ENCODE data around the gene DEDD. TPM values are rescaled to one million over a fixed set of nuclear protein-coding genes. Genes with fewer than 3 reads are reported as not detected.

Gene DEDD
- total and polyA plus RNA-seq, 2 of the 13 experiments (the other 11 are each of a cell fraction or from before 2014, with no cell fraction given), result 12.6 to 27.8 TPM

GRCh38 chr1:161139766-161140165 is 7.3 kb upstream of the DEDD start:
- POLR2A ChIA-PET, result interaction anchor here (0.9 kb wide), 1 partner anchor 14 kb away, joined by 4 read pairs; the partner anchor contains the start of gene UFC1
- H3K36me3 ChIP-seq (replicated peaks in 1 of 2; ENCODE audit: control insufficient read depth in 1 of 2, insufficient read depth in 2 of 2, low read length in 2 of 2), result no peaks in the 10 kb centered on the region
- in situ Hi-C loops (cut with HindIII; ENCODE audit: extremely low pct_ligation_motif_present, low pct_unique_long_range_greater_than_20kb) (no loop called here), intact Hi-C loops (cut with micrococcal nuclease; ENCODE audit: unreplicated experiment) (loop anchor here (1.0 to 10.0 kb wide), 3 partner anchors 43 to 145 kb away; no protein-coding TSS in a partner anchor)
- CTCF ChIA-PET (ENCODE audit: low intra/inter-chr PET ratio, low total read pairs), result interaction anchor here (0.8 to 1.3 kb wide), 3 partner anchors 42 to 97 kb away, joined by 3 to 8 read pairs (median 4); partner anchors contain the start of gene KLHDC9
- H3K4me2 ChIP-seq (ENCODE audit: low read depth, low read length), result no peak overlapping the region
- ATAC-seq, result peak; percentile 54
- H3K4me3 ChIP-seq (replicated peaks in 1 of 3; ENCODE audit: insufficient read depth in 1 of 3, low read depth in 2 of 3, low read length in 3 of 3), result no peak overlapping the region
- no peaks in the 10 kb centered on the region for H4K20me1 ChIP-seq (ENCODE audit: insufficient read depth, low read length)
- H3K27me3 ChIP-seq (ENCODE audit: control insufficient read depth in 1 of 2, insufficient read depth in 2 of 2, low read length in 2 of 2), result no peaks in the 10 kb centered on the region
- no peak overlapping the region for H3K27ac ChIP-seq (ENCODE audit: extremely low read length, insufficient read depth, low read length)
- H3K79me2 ChIP-seq (ENCODE audit: insufficient read depth, low read length), result no peaks in the 10 kb centered on the region
- H3K9ac ChIP-seq (ENCODE audit: insufficient read depth, low read depth, low read length), result no peak overlapping the region
- no peak overlapping the region for H2AFZ ChIP-seq (ENCODE audit: low read length)
- peak; percentile 28 for FAIRE-seq
- peak; percentile 56 for DNase-seq (ENCODE audit: low spot score)
- no TSS peak for BruUV-seq (replicated peaks)
- no peaks in the 10 kb centered on the region for H3K9me3 ChIP-seq (ENCODE audit: low read length)
- WGBS (ENCODE audit: low lambda C conversion rate), result 90% methylated on average over 1 of the region's 1 CpG
- no peaks in the 10 kb centered on the region for H3K4me1 ChIP-seq (ENCODE audit: insufficient read depth, low read length)
- TF ChIP-seq FOSL2 (CRISPR knock-in tag; IDR thresholded peaks at IDR 0.05) (no peak), ZNF232 (CRISPR knock-in tag; IDR thresholded peaks at IDR 0.05; ENCODE audit: borderline replicate concordance) (no peak), CTCF (CRISPR knock-in tag; IDR thresholded peaks at IDR 0.05) (peak; percentile 52), NFIC (IDR thresholded peaks at IDR 0.05; ENCODE audit: low read length) (no peak), DMAP1 (CRISPR knock-in tag; IDR thresholded peaks at IDR 0.05) (no peak), ZNF773 (CRISPR knock-in tag; IDR thresholded peaks at IDR 0.05; ENCODE audit: borderline replicate concordance) (no peak), ZNF788 (CRISPR knock-in tag; IDR thresholded peaks at IDR 0.05; ENCODE audit: borderline replicate concordance) (no peak), ZSCAN12 (CRISPR knock-in tag; IDR thresholded peaks at IDR 0.05) (no peak), ZBTB46 (CRISPR knock-in tag; IDR thresholded peaks at IDR 0.05; ENCODE audit: borderline replicate concordance) (no peak), ZNF256 (CRISPR knock-in tag; conservative IDR thresholded peaks at IDR 0.05) (no peak), CEBPG (CRISPR knock-in tag; IDR thresholded peaks at IDR 0.05) (no peak), RFXAP (CRISPR knock-in tag; IDR thresholded peaks at IDR 0.05; ENCODE audit: borderline replicate concordance) (no peak), KDM4B (CRISPR knock-in tag; IDR thresholded peaks at IDR 0.05) (no peak), ZNF12 (CRISPR knock-in tag; IDR thresholded peaks at IDR 0.05) (no peak), ZNF639 (CRISPR knock-in tag; conservative IDR thresholded peaks at IDR 0.05) (no peak), RAD21 (CRISPR knock-in tag; IDR thresholded peaks at IDR 0.05) (0 out of 2 replicates have a peak, but pooled peaks have one; percentile 22), ZNF780A (CRISPR knock-in tag; IDR thresholded peaks at IDR 0.05) (no peak), ZFY (CRISPR knock-in tag; IDR thresholded peaks at IDR 0.05) (no peak)
- TF ChIP-seq, protein P1, sequence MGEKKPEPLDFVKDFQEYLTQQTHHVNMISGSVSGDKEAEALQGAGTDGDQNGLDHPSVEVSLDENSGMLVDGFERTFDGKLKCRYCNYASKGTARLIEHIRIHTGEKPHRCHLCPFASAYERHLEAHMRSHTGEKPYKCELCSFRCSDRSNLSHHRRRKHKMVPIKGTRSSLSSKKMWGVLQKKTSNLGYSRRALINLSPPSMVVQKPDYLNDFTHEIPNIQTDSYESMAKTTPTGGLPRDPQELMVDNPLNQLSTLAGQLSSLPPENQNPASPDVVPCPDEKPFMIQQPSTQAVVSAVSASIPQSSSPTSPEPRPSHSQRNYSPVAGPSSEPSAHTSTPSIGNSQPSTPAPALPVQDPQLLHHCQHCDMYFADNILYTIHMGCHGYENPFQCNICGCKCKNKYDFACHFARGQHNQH (CRISPR knock-in tag; IDR thresholded peaks at IDR 0.05), result no peak
- TF ChIP-seq, protein P2, sequence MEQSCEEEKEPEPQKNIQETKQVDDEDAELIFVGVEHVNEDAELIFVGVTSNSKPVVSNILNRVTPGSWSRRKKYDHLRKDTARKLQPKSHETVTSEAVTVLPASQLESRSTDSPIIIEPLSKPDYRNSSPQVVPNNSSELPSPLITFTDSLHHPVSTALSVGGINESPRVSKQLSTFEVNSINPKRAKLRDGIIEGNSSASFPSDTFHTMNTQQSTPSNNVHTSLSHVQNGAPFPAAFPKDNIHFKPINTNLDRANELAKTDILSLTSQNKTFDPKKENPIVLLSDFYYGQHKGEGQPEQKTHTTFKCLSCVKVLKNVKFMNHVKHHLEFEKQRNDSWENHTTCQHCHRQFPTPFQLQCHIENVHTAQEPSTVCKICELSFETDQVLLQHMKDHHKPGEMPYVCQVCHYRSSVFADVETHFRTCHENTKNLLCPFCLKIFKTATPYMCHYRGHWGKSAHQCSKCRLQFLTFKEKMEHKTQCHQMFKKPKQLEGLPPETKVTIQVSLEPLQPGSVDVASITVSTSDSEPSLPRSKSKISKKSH (CRISPR knock-in tag; IDR thresholded peaks at IDR 0.05; ENCODE audit: borderline replicate concordance), result no peak

Measured in HepG2 (cell line).